ENCODE results near the gene PUS3.

Gene PUS3

GRCh38 chr11:125922156-125922555 is 19.1 kb upstream of the PUS3 start (continued):
- TF ChIP-seq ZBTB26 (tag by site-specific recombination; optimal IDR thresholded peaks at IDR 0.05) (no peak), ZNF830 (tag by site-specific recombination; IDR thresholded peaks at IDR 0.05; ENCODE audit: low read depth) (no peak), ZBTB6 (tag by site-specific recombination; IDR thresholded peaks at IDR 0.05) (no peak), ZNF24 (tag by site-specific recombination; IDR thresholded peaks at IDR 0.05) (no peak), ZNF600 (tag by site-specific recombination; IDR thresholded peaks at IDR 0.05) (no peak)

GRCh38 chr11:125921042-125921441 is 18.0 kb upstream of the PUS3 start:
- no peak overlapping the region for H3K4me3 ChIP-seq (ENCODE audit: low read depth, low read length)
- CTCF ChIA-PET = interaction anchor here (1.0 to 8.2 kb wide), 4 partner anchors 11 to 273 kb away, joined by 3 to 131 read pairs (median 6); no protein-coding TSS in a partner anchor
- H3K36me3 ChIP-seq (ENCODE audit: control insufficient read depth in 2 of 2, insufficient read depth in 1 of 2, low read length in 2 of 2) = no peaks in the 10 kb centered on the region
- H3K4me1 ChIP-seq (ENCODE audit: control insufficient read depth, insufficient read depth, low read length) = no peaks in the 10 kb centered on the region
- no peaks in the 10 kb centered on the region for H3K9me3 ChIP-seq (ENCODE audit: control insufficient read depth, insufficient read depth, low read depth, low read length)
- H3K27ac ChIP-seq (ENCODE audit: extremely low read depth, low read depth, low read length) = no peak overlapping the region
- POLR2A ChIA-PET = no interaction called here
- TF ChIP-seq RBAK (tag by site-specific recombination; IDR thresholded peaks at IDR 0.05) = no peak

GRCh38 chr11:125918140-125918840 is 15.3 kb upstream of the PUS3 start:
- no peak overlapping the region for H3K4me3 ChIP-seq (ENCODE audit: low read depth, low read length)
- no peak for TF ChIP-seq GLIS1 (tag by site-specific recombination; IDR thresholded peaks at IDR 0.05)
- no peak for TF ChIP-seq SP3 (tag by site-specific recombination; IDR thresholded peaks at IDR 0.05)
- no peaks in the 10 kb centered on the region for H3K4me1 ChIP-seq (ENCODE audit: control insufficient read depth, insufficient read depth, low read length)
- H3K9me3 ChIP-seq (ENCODE audit: control insufficient read depth, insufficient read depth, low read depth, low read length) = no peaks in the 10 kb centered on the region
- H3K27ac ChIP-seq (ENCODE audit: extremely low read depth, low read depth, low read length) = no peak overlapping the region
- ChIA-PET POLR2A (no interaction called here), CTCF (interaction anchor here (0.8 to 1.2 kb wide), 2 partner anchors 274 to 275 kb away, joined by 3 to 6 read pairs; no protein-coding TSS in a partner anchor)
- H3K36me3 ChIP-seq (ENCODE audit: control insufficient read depth in 2 of 2, insufficient read depth in 1 of 2, low read length in 2 of 2) = no peaks in the 10 kb centered on the region

GRCh38 chr11:125916683-125917347 is 13.8 kb upstream of the PUS3 start:
- Histone ChIP-seq H3K4me1 (ENCODE audit: control insufficient read depth, insufficient read depth, low read length) (no peaks in the 10 kb centered on the region), H3K36me3 (ENCODE audit: control insufficient read depth in 2 of 2, insufficient read depth in 1 of 2, low read length in 2 of 2) (no peaks in the 10 kb centered on the region), H3K27ac (ENCODE audit: extremely low read depth, low read depth, low read length) (no peak overlapping the region), H3K4me3 (ENCODE audit: low read depth, low read length) (no peak overlapping the region), H3K9me3 (ENCODE audit: control insufficient read depth, insufficient read depth, low read depth, low read length) (no peaks in the 10 kb centered on the region)
- POLR2A ChIA-PET = no interaction called here
- CTCF ChIA-PET = interaction anchor here (0.5 to 0.9 kb wide), 4 partner anchors 164 to 301 kb away, joined by 3 to 6 read pairs (median 4); no protein-coding TSS in a partner anchor
- TF ChIP-seq ZNF155 (tag by site-specific recombination; IDR thresholded peaks at IDR 0.05) (no peak), ZNF639 (tag by site-specific recombination; IDR thresholded peaks at IDR 0.05) (no peak), ZNF416 (tag by site-specific recombination; IDR thresholded peaks at IDR 0.05) (no peak), PRDM2 (tag by site-specific recombination; IDR thresholded peaks at IDR 0.05; ENCODE audit: borderline replicate concordance) (no peak), MZF1 (tag by site-specific recombination; IDR thresholded peaks at IDR 0.05; ENCODE audit: borderline replicate concordance) (no peak), ZBTB44 (tag by site-specific recombination; IDR thresholded peaks at IDR 0.05) (no peak), ZNF600 (tag by site-specific recombination; IDR thresholded peaks at IDR 0.05) (no peak), KLF1 (tag by site-specific recombination; IDR thresholded peaks at IDR 0.05) (no peak)

Measured in HEK293 (cell line).